RWPE1 (cell line): ENCODE measurements around the gene SFMBT2.

Source experiments
- CTCF ChIA-PET: fragments of 350-600 bp; sonication (Branson Sonifier 250); formaldehyde crosslinking; extraction: SDS; loops from one replicate; lab custom pipeline; 2021; lab: Yijun Ruan, JAX
- POLR2A ChIA-PET: fragments of 400-600 bp; formaldehyde crosslinking; extraction: SDS; loops from one replicate; lab custom pipeline; 2020; ENCODE audit warnings: antibody characterized with exemption; ENCODE audit not compliant: low non-redundant PET; lab: Yijun Ruan, JAX
- DNase-seq: peaks from one replicate; pipeline ENCODE4 v3.0.0; 2012; ENCODE audit warnings: low spot score
- H3K27ac ChIP-seq: fragments of 450-650 bp; 2 replicates; pipeline ENCODE4 v1.5.1; 2017
- TF ChIP-seq, protein P1 (sequence below): fragments of 450-650 bp; conservative IDR thresholded peaks from 2 replicates; pipeline ENCODE4 v1.5.1; 2017; ENCODE audit warnings: low read depth, mild to moderate bottlenecking

The SFMBT2 gene

DNA sequence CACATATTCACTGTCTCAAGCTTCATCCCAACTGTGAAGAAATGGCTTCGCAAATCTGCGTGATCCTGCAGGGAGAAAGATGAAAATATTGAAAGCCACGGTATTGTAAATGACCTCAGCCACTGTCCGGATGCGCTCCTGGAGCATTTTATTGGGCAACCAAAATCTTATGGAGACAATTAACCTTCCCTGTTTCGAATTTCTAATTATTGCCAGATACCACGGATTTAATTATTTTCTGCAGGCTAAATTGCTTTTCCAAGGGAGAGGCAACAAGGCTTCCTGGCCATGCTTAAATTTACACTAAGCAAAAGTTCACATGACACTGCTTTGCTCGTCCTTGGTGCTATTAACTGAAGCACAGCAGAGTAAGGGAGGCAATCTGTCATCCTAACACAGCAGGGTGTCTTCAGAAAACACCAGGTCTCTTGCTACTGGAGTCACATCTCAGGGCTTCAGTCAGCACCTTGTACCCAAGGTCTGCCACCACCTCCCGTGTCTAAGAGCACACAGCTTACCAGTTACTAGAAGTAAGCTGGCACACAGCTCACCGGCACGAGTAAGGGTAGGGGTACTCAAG is 162.2 kb downstream of the SFMBT2 start:
- CTCF ChIA-PET: interaction anchor here (0.6 to 0.8 kb wide), 2 partner anchors 37 to 160 kb away, joined by 3 to 4 read pairs; no protein-coding TSS in a partner anchor
- POLR2A ChIA-PET: no interaction called here

DNA sequence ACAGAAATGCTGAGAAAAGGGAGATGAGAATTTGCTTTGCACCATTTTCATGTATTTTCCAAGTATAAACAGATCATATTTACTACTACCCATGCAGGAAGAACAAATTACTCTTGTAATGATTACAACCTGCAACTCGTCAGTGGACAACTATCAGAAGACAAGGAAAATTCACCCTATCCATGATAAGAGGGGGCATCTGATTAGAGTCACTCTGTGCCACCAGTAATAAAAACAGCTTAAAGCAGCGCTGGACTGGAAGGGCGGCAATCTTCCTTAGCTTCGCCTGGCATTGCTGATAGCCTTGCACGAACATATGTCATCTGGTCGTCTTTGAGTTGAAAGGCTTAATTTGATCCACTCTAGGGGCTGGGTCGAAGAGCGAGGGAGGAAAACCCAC is 162.7 kb downstream of the SFMBT2 start:
- POLR2A ChIA-PET: no interaction called here
- TF ChIP-seq, protein P1, sequence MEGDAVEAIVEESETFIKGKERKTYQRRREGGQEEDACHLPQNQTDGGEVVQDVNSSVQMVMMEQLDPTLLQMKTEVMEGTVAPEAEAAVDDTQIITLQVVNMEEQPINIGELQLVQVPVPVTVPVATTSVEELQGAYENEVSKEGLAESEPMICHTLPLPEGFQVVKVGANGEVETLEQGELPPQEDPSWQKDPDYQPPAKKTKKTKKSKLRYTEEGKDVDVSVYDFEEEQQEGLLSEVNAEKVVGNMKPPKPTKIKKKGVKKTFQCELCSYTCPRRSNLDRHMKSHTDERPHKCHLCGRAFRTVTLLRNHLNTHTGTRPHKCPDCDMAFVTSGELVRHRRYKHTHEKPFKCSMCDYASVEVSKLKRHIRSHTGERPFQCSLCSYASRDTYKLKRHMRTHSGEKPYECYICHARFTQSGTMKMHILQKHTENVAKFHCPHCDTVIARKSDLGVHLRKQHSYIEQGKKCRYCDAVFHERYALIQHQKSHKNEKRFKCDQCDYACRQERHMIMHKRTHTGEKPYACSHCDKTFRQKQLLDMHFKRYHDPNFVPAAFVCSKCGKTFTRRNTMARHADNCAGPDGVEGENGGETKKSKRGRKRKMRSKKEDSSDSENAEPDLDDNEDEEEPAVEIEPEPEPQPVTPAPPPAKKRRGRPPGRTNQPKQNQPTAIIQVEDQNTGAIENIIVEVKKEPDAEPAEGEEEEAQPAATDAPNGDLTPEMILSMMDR: no peak
- H3K27ac ChIP-seq: no peak overlapping the region
- CTCF ChIA-PET: interaction anchor here (0.6 to 0.8 kb wide), 2 partner anchors 36 to 161 kb away, joined by 3 to 4 read pairs; no protein-coding TSS in a partner anchor
- DNase-seq: no peak

More for the DNA sequence above, 162.2 kb downstream of the SFMBT2 start:
- DNase-seq: no peak
- no peak overlapping the region for H3K27ac ChIP-seq
- TF ChIP-seq, protein P1: no peak

DNA sequence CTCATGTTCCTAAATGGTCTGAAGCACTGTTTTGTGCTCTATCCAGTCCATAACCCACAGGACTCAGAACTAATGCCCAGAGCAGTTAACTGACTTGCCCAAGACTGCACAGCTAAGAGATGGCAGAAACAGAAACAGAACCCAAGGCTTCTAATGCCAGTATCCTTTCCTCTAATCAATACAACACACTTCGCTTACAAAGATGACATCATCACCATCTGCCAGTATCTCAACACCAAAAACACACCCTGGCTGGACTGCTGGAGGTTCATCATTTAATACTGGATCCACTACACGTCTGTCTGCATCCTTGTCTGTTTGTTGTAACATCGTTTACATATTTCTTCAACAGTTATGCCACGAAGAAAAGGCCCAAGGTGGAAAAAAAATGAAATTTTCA is 165.3 kb downstream of the SFMBT2 start:
- no peak for DNase-seq
- POLR2A ChIA-PET: no interaction called here

DNA sequence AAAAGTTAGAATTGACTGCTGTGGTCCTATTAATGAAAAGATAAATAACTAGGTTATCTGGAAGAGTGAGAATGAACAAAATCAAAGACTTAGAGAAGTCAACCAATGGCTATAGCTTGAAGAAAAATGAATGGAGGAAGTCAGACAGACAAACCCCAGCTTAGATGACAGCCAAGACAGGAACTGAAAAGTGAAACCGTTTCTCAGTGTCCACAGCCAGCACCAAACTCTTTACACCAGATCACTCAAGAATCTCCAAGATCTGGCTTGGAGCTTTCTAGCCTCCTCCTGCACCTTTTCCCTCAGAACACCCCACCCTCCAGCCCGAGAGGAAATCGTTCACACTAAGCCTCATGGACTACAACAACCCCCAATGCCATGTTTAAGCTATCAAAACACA is 167.0 kb downstream of the SFMBT2 start:
- H3K27ac ChIP-seq: no peak overlapping the region
- TF ChIP-seq, protein P1: no peak
- no peak for DNase-seq
- POLR2A ChIA-PET: no interaction called here
- CTCF ChIA-PET: no interaction called here

More for the DNA sequence above, 165.3 kb downstream of the SFMBT2 start:
- TF ChIP-seq, protein P1: no peak
- CTCF ChIA-PET: interaction anchor here (0.6 kb wide), 1 partner anchor 61 kb away, joined by 3 read pairs; no protein-coding TSS in a partner anchor
- H3K27ac ChIP-seq: no peak overlapping the region

DNA sequence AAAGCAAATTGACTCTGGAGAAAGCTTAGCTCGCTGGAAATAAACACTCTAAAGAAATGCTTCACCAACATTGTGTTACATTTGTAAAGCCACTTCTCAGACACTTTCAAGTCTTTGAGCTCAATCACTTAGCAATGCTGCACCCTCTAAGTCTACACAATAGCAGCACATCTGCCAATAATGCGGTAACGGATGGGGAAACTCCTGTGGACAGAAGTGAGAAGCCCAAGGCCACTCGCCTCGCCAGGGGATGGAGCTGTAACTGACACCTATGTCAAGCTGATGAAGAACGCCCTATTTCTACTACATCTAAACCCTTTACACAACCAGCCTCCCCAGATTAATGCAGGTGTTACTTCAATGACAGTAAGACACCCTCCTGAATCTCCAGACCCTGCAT is 167.7 kb downstream of the SFMBT2 start:
- DNase-seq: no peak
- H3K27ac ChIP-seq: no peak overlapping the region
- TF ChIP-seq, protein P1: no peak
- POLR2A ChIA-PET: no interaction called here
- CTCF ChIA-PET: no interaction called here

DNA sequence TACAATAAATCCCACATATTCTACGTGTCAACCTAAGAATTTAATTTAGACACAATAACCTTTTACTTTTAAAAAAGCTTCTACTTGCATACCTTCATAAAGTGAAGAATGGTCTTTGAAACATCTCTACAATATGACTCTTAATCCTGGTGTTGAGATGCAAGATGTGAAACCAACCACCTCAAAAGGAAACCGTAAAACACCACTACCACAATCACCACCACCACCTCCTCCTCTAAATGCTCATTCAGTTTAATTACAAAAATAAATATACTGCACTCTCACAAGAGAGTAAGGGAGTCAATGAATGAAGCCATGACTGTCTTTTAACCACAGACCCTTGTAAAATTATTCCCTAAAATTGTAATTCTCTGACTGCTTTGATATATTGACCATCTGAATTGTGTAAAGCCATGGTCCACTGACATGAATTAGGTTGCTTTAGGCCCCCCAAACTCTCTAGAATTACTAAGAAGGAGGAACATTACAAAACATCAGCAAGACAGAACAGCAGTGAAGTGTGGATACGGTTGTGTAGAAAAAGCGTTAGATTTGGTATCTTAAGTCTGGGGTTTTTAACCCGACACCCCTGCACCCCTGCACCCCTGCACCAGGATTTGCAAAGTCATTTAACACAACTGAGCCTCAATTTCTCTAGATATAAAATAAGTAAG is 171.4 kb downstream of the SFMBT2 start:
- CTCF ChIA-PET: interaction anchor here (0.6 kb wide), 1 partner anchor 535 kb away, joined by 3 read pairs; no protein-coding TSS in a partner anchor
- H3K27ac ChIP-seq: no peak overlapping the region
- TF ChIP-seq, protein P1: no peak
- POLR2A ChIA-PET: no interaction called here
- DNase-seq: no peak
